Measurements from ENCODE around the gene UNC13C. TPM values are rescaled to one million over a fixed set of nuclear protein-coding genes. Genes with fewer than 3 reads are reported as not detected.

Gene UNC13C
- total RNA-seq, 1 donor from 2014 or later: 0.18 TPM

GRCh38 chr15:54208786-54209185, 230.5 kb downstream of the UNC13C start:
- Histone ChIP-seq H4K20me1 (ENCODE audit: insufficient read depth, low read length) (no peaks in the 10 kb centered on the region), H2AFZ (ENCODE audit: low read depth, low read length) (no peak overlapping the region), H3K9me3 (ENCODE audit: insufficient read depth, low read depth, low read length) (peaks cover 2% of the 10 kb centered on the region), H3K36me3 (ENCODE audit: insufficient read depth, low read length) (no peaks in the 10 kb centered on the region), H3K27me3 (ENCODE audit: insufficient read depth, low read length) (no peaks in the 10 kb centered on the region), H3K9ac (ENCODE audit: low read length) (no peak overlapping the region), H3K4me1 (ENCODE audit: insufficient read depth, low read length) (no peaks in the 10 kb centered on the region), H3K4me2 (ENCODE audit: low read length) (no peak overlapping the region), H3K79me2 (ENCODE audit: insufficient read depth, low read length) (no peaks in the 10 kb centered on the region), H3K27ac (ENCODE audit: low read depth, low read length) (no peak overlapping the region), H3K4me3 (ENCODE audit: insufficient read depth, low read depth, low read length) (no peak overlapping the region)
- FAIRE-seq (no peak), DNase-seq (ENCODE audit: low read depth) (no peak)
- Mint-ChIP-seq H3K4me1 (ENCODE audit: low read depth, unreplicated experiment) (no peaks in the 10 kb centered on the region), H3K27me3 (ENCODE audit: low read depth, unreplicated experiment) (no peaks in the 10 kb centered on the region), H3K4me3 (ENCODE audit: unreplicated experiment) (no peak overlapping the region), H3K27ac (ENCODE audit: unreplicated experiment) (no peak overlapping the region), H3K36me3 (ENCODE audit: low read depth, unreplicated experiment) (no peaks in the 10 kb centered on the region), H3K9me3 (ENCODE audit: unreplicated experiment) (no peaks in the 10 kb centered on the region)
- no peak for TF ChIP-seq CTCF (IDR thresholded peaks at IDR 0.05; ENCODE audit: insufficient read depth, low read depth, low read length)

GRCh38 chr15:54212635-54213034, 234.4 kb downstream of the UNC13C start:
- Histone ChIP-seq H3K9me3 (ENCODE audit: insufficient read depth, low read depth, low read length) (peaks cover 2% of the 10 kb centered on the region), H3K4me2 (ENCODE audit: low read length) (no peak overlapping the region), H4K20me1 (ENCODE audit: insufficient read depth, low read length) (no peaks in the 10 kb centered on the region), H2AFZ (ENCODE audit: low read depth, low read length) (no peak overlapping the region), H3K36me3 (ENCODE audit: insufficient read depth, low read length) (no peaks in the 10 kb centered on the region), H3K9ac (ENCODE audit: low read length) (no peak overlapping the region), H3K4me3 (ENCODE audit: insufficient read depth, low read depth, low read length) (no peak overlapping the region), H3K27me3 (ENCODE audit: insufficient read depth, low read length) (no peaks in the 10 kb centered on the region), H3K79me2 (ENCODE audit: insufficient read depth, low read length) (no peaks in the 10 kb centered on the region), H3K27ac (ENCODE audit: low read depth, low read length) (no peak overlapping the region), H3K4me1 (ENCODE audit: insufficient read depth, low read length) (no peaks in the 10 kb centered on the region)
- FAIRE-seq (no peak), DNase-seq (ENCODE audit: low read depth) (no peak)
- TF ChIP-seq CTCF (IDR thresholded peaks at IDR 0.05; ENCODE audit: insufficient read depth, low read depth, low read length) (no peak), EZH2 (IDR thresholded peaks at IDR 0.05; ENCODE audit: insufficient read depth, low read length) (no peak)
- Mint-ChIP-seq H3K9me3 (ENCODE audit: unreplicated experiment) (no peaks in the 10 kb centered on the region), H3K27ac (ENCODE audit: unreplicated experiment) (no peak overlapping the region), H3K36me3 (ENCODE audit: low read depth, unreplicated experiment) (no peaks in the 10 kb centered on the region), H3K4me1 (ENCODE audit: low read depth, unreplicated experiment) (no peaks in the 10 kb centered on the region), H3K27me3 (ENCODE audit: low read depth, unreplicated experiment) (no peaks in the 10 kb centered on the region), H3K4me3 (ENCODE audit: unreplicated experiment) (no peak overlapping the region)

- Mint-ChIP-seq H3K27ac (ENCODE audit: unreplicated experiment) (no peak overlapping the region), H3K4me1 (ENCODE audit: low read depth, unreplicated experiment) (no peaks in the 10 kb centered on the region), H3K36me3 (ENCODE audit: low read depth, unreplicated experiment) (no peaks in the 10 kb centered on the region), H3K27me3 (ENCODE audit: low read depth, unreplicated experiment) (no peaks in the 10 kb centered on the region), H3K9me3 (ENCODE audit: unreplicated experiment) (peaks cover 13% of the 10 kb centered on the region), H3K4me3 (ENCODE audit: unreplicated experiment) (no peak overlapping the region)
- FAIRE-seq (no peak), DNase-seq (ENCODE audit: low read depth) (no peak)
- Histone ChIP-seq H3K4me2 (ENCODE audit: low read length) (no peak overlapping the region), H3K79me2 (ENCODE audit: insufficient read depth, low read length) (no peaks in the 10 kb centered on the region), H2AFZ (ENCODE audit: low read depth, low read length) (no peak overlapping the region), H3K9me3 (ENCODE audit: insufficient read depth, low read depth, low read length) (no peaks in the 10 kb centered on the region), H4K20me1 (ENCODE audit: insufficient read depth, low read length) (no peaks in the 10 kb centered on the region), H3K4me1 (ENCODE audit: insufficient read depth, low read length) (no peaks in the 10 kb centered on the region), H3K27me3 (ENCODE audit: insufficient read depth, low read length) (no peaks in the 10 kb centered on the region), H3K27ac (ENCODE audit: low read depth, low read length) (no peak overlapping the region), H3K36me3 (ENCODE audit: insufficient read depth, low read length) (no peaks in the 10 kb centered on the region), H3K4me3 (ENCODE audit: insufficient read depth, low read depth, low read length) (no peak overlapping the region), H3K9ac (ENCODE audit: low read length) (no peak overlapping the region)
- no peak for TF ChIP-seq CTCF (IDR thresholded peaks at IDR 0.05; ENCODE audit: insufficient read depth, low read depth, low read length)
- no peak for TF ChIP-seq EZH2 (IDR thresholded peaks at IDR 0.05; ENCODE audit: insufficient read depth, low read length)
Observed at GRCh38 chr15:54226455-54226854, 248.2 kb downstream of the UNC13C start.

All from astrocyte (in vitro differentiated cells and primary cell).